Amygdala (tissue), 56 donors: ENCODE results near the gene ZMYM2.

ENCODE experiments used
- DNase-seq, 56 donors: peaks; one replicate each; lab custom pipeline; 2025; lab: John Stamatoyannopoulos, UW

Gene ZMYM2

DNA sequence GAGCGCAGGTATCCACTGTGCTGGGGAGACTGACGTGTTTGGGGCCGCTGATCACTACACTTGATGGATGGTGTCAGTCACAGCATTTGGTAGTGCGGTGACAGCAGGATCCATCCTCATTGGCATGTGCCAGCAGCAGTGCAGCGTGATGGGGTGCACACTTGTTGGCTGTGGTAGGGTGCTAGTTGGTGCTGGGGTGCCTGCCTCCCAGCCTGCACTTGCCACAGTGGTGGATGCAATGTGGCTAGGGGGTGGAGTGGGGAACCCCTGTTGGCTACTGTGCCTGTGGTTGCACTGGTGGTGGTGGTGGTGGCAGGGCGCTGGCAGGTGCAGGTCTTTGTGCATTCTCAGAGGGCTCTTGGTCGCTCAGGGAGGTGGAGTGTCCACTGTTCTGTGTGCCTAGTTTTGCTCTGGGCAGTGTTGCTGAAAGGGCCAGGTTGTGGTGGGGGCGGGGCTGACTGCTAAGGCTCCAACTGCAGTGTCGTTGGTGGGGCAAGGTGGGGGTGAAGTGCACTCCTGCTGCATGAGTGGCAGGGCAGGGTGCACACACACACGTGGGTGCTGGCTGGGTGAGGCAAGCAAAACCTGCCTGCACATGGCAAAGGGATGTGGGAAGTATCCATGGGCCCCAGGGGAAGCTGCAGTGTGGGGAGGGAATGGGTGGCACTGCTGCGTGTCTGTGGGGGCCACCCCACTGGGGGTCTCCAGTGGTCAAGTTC lies 84.8 kb downstream of the ZMYM2 start:
- no peak for DNase-seq

GRCh38 chr13:20044086-20044485 lies 85.6 kb downstream of the ZMYM2 start:
- DNase-seq: no peak

DNA sequence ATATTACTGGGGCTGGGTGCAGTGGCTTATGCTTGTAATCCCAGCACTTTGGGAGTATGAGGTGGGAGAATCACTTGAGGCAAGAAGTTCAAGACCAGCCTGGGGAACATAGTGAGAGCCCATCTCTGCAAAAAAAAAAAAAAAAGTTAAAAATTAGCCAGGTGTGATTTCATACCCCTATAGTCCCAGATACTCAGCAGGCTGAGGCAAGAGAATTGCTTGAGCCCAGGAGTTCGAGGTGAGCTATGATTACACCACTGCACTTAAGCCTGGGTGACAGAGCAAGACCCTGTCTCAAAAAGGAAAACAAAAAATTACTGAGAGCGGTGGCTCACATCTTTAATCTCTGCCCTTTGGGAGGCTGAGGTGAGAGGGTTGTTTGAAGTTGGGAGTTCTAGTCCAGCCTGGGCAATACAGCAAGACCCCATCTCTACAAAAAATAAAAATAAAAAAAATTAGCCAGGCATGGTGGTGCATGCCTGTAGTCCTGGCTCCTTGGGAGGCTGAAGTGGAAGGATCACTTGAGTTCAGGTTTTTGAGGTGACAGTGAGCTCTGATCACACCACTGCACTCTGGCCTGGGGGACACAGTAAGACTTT lies 87.5 kb downstream of the ZMYM2 start:
- no peak for DNase-seq

- DNase-seq: no peak
Measured at GRCh38 chr13:20049558-20050473, 91.3 kb downstream of the ZMYM2 start.

DNA sequence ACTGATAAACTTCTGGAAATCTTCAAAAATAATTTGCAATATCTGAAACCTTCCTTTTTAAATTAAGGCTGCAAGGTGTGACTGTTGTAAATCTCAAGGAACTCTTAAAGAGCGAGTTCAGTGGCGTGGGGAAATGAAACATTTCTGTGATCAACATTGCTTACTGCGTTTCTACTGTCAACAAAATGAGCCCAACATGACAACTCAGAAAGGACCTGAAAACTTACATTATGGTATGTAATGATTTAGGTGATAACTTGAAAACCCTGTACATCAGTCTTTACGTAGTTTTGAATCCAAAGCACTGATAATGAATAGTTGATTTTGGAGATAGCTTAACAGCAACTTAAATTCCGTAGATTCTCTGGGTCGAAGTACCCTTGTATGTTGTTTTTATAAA lies 92.8 kb downstream of the ZMYM2 start:
- no peak for DNase-seq

GRCh38 chr13:20053016-20053415 lies 94.5 kb downstream of the ZMYM2 start:
- DNase-seq: no peak

DNA sequence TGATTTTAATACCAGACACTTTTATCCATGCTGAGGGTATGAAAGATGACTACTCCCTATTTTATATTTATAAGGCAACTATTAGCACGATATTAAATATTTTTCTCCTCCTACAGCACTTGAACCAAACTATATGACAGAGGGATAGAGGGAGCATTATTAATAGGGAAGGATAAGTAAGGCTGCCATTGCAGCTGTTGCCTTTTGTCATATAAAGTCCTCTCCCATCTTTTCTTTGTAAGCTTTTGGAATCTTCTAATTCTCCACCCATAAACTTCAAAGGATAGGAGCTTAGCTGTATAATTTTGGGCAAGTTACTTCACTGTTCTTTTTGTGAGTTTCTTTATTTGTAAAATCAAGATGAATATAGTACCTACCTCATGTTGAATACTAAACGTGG lies 95.4 kb downstream of the ZMYM2 start:
- DNase-seq: no peak

- DNase-seq: no peak
Measured at GRCh38 chr13:20054586-20054985, 96.1 kb downstream of the ZMYM2 start.

- no peak for DNase-seq
Measured at GRCh38 chr13:20057214-20057613, 98.7 kb downstream of the ZMYM2 start.

GRCh38 chr13:20057963-20058362 lies 99.4 kb downstream of the ZMYM2 start:
- no peak for DNase-seq

- DNase-seq: no peak
Measured at GRCh38 chr13:20058476-20058875, 99.9 kb downstream of the ZMYM2 start.

GRCh38 chr13:20064128-20064527 lies 105.6 kb downstream of the ZMYM2 start:
- DNase-seq: no peak

GRCh38 chr13:20065516-20065915 lies 107.0 kb downstream of the ZMYM2 start:
- no peak for DNase-seq

DNA sequence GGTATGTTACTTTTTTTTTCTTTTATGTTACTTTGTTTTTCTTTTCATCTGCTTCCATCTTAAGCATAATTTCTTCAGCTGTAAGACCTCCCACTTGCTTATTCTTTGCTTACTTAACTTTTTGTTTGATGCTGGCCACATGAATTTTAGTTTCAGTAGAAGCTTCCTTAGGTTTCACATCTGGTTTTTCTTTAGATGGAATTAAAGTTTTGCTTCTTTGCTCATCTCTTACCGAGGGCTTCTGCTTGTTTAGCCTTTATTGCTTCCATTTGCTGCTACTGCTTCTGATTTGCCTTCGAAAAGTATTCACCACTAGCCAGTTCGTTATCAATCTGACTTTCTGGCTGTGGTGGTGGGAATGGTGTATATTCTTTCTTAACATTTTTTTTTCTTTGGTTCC lies 111.4 kb downstream of the ZMYM2 start:
- DNase-seq: no peak

- DNase-seq: no peak
Measured at GRCh38 chr13:20073775-20074174, 115.2 kb downstream of the ZMYM2 start.

GRCh38 chr13:20074966-20075365 lies 116.4 kb downstream of the ZMYM2 start:
- no peak for DNase-seq

DNA sequence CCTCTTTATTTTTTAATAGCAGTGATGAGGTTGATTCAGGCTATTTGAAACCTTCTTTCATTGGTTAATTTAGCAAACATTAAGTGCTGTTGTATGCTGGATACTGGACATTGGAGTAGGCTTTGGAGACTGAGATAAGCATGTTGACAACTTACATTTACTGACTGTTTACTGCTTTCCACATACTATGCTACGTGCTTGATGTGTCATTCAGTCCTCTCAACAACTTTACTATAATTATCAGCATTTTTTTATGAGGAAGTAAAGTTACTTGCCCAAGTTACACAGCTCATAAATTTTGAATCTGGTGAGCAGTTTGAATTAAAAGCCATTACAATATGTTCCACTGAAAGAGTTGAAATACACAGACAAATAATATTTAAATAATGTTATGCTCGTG lies 118.6 kb downstream of the ZMYM2 start:
- no peak for DNase-seq

DNA sequence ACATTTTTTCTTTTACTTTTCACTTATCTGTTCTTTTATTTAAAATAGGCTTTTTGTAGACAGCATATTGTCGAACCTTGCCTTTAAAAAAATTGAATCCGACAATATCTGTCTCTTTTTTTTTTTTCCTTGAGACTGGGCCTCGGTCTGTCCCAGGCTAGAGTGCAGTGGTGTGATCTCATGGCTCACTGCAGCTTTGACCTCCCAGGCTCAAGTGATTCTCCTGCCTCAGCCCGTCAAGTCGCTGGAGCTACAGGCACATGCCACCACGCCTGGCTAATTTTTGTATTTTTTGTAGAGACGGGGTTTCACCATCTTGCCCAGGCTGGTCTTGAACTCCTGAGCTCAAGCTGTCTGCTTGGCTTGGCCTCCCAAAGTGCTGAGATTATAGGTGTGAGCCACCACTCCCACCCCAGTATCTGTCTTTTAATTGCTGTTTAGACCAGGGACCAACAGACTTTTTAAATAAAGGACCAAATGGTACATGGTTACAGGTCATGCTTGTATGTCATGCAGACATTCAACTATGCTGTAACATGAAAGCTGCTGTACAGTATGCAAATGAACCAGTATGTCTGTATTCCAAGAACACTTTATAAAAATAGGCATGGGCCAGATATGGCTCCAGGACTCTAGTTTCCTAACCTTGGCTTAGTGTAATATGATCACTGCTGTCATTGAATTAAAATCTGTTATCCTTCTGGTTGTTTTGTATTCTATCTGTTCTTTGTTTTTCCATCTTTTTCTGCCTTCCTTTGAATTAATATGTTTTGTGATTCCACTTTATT lies 122.0 kb downstream of the ZMYM2 start:
- no peak for DNase-seq

DNA sequence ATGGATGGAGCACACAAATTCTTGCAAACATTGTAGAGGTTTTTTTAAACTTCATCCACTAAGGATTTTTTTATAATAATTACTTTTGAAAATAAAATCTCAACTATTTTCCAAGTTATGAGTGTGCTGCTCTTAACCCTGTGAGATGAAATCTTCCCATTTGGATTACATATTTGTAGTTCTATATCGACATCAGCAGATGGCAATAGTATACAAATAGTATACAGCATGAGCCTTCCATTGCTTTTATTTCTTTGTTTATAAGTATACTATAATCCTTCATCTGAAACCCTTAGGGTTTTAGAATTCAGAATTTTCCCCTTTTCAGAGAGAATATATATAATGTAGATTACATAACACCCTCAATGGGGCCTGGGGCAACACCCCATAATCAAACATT lies 131.8 kb downstream of the ZMYM2 start:
- DNase-seq: no peak

DNA sequence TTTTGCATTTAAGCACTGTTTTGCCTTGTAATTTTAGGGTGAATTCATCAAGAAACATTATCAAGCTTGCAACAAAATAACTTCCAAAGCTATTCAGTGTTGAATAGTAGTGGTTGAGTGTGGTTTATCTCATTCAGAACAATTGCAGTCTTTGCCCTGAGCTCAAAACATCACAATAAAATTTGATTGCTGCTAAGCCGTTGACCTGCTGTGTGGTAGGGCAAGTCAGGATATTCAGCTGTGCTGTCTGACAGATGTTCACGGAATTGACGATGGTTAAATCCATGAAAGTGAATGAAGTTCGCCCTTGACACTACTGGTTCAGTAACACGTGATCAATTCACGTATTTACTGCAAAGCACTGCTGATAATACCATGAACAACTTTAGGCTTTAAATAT lies 135.4 kb downstream of the ZMYM2 start:
- no peak for DNase-seq

GRCh38 chr13:20099319-20099718 lies 140.8 kb downstream of the ZMYM2 start:
- no peak for DNase-seq
